ENCODE results near the gene STX17.
"Not testable (repeated sequence)": the region's sequence is repeated elsewhere in the genome, so short reads cannot be mapped to it uniquely, and the experiment has no call there.

Gene STX17

DNA sequence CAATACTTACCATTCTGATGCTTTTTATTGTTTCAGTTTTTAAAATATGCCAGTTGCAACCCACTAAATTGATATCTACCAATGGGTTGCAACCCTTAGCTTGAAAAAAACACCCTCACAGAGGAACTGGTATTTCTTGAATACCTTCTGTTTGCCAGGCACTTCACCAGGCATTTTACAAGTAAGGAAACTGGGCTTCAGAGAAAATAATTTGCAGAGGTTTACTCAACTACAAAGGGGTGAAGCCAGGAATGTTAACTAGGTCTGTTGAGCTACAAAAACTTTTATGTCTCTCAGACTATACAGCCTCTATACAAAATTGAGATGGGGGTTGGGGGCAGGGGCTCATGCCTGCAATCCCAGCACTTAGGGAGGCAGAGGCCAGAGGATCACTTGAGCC, 65.0 kb downstream of the STX17 start:
- no peak for DNase-seq (ENCODE audit: low spot score)

DNA sequence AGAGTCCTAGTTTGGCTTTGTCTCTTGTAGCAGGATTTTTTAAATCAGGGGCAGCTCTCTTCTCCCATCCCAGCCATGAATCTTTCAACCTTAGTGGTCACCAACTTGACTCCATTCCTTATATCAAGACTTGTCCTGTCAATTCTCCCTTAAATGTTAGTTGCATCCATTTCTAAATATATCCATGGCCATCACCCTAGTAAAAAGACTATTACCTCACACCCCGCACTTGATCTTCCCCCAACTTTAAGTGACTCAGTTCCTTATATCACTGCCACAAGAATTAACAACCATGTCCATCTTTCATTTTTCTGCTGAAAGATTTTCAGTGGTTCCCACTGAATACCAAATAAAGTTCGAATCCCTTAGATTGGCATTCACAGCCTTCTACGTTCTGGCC, 67.0 kb downstream of the STX17 start:
- no peak for DNase-seq (ENCODE audit: low spot score)

DNA sequence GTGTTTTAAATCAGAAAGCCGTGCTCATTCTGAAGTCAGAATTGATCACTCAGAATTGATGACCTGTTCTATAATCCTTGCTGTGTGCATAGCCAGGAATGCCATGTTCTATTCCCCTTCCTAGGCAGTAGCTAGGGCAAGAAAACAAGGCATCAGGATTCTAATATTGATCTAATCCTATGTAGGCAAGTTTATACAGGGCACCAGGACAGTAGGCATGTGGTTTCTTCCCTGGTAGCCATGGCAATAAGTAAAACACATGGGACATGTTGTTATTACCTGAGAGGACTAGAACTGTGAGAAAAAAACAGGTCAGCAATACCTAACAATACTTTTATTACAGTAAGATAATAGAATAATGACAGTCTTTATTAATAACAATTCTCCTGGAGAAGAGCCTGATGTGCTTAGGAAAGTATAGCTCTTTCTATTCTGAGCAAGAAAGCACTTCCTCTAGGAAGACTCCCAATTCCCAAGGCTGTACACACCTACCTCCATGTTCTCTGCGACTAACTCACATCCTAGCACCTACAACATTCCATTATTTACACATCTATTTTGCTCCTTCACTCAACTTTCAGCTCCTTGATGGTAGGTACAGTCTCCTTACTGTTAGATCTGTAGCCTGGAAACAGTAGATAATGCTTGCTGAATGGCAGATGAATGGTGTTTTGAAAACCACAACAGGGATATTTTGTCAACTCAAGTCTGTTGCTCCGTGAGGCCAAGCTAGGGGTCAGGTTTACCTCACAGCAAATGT, 70.8 kb downstream of the STX17 start:
- DNase-seq (ENCODE audit: low spot score): no peak

DNA sequence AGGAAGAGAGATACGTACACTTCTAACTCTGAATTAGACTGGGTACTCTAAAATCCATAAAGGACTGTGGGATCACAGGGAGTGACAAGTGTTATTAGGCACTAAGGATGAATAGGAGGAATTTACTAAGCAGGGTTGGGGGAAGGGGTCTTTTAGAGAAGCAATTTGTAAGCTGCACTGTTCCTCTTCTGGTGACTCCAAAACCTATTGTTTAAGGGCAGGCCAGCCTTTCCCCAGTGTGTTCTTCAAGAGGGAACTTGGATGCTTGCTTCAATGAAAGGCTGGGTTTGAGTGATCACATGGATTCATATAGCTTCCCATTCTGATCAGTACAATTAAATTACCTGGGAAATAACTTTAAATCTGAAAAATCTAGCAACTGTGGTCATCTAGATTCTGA, 71.8 kb downstream of the STX17 start:
- DNase-seq (ENCODE audit: low spot score): no peak

DNA sequence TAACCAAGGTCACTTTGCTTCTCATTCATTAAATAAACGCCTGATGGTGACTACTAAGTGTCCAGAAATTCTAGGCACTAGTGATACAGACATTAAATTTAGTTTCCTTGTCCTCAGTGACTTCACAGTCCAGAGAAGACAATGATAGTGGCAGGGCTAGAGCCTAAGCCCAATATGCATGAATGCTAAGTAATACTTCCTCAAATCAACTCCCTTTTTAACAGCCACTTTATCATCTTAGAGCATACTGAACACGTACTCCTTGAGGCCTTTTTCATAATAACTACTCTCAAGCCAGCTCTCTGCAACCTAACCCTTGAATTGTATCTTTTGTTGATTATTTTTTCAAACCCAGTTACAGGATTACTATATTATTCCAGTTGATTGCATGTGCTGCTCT, 74.1 kb downstream of the STX17 start:
- no peak for DNase-seq (ENCODE audit: low spot score)

DNA sequence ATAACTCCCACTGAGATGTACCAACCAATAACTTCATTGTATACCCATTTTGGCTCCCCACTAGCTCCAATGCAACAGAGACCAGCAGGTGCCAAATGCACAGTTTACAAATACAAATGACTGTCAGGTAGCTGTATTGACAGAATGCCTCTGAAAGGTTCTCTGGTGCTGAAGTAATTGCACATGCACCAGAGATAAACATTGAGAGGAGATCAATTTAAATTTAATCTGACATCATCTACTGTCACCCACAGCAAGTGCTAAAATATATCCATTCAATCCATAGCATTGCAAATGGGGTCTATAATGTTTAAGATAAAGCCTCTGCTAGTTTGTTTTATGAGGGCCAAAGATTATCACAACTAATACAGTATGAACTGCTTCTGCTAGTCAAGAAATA, 80.2 kb downstream of the STX17 start:
- no peak for DNase-seq (ENCODE audit: low spot score)

DNA sequence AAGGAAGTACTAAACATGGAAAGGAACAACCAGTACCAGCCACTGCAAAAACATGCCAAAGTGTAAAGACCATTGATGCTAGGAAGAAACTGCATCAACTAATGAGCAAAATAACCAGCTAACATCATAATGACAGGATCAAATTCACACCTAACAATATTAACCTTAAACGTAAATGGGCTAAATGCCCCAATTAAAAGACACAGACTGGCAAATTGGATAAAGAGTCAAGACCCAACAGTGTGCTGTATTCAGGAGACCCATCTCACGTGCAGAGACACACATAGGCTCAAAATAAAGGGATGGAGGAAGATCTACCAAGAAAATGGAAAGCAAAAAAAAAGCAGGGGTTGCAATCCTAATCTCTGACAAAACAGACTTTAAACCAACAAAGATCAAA, 84.1 kb downstream of the STX17 start:
- DNase-seq (ENCODE audit: low spot score): not testable (repeated sequence)

DNA sequence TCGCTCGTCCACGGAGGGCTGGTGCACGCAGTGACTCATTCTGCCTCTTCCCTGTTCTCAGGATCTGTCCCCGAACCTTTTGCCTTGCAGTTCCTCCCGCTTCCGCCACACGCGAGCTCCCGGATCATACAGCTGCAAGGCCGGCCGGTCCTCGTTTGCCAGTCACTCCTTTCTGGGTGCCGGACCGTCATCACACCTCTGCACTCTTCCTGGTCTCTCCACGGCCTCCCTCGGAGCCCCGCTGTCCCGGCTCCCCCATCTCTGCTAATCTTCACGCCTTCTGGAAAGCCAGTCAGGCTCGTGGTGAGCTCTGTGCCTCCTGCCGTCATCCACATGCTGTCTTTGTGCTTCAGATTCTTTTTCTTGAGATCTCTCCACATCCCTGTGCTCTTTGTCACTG, 91.8 kb downstream of the STX17 start:
- DNase-seq (ENCODE audit: low spot score): no peak

DNA sequence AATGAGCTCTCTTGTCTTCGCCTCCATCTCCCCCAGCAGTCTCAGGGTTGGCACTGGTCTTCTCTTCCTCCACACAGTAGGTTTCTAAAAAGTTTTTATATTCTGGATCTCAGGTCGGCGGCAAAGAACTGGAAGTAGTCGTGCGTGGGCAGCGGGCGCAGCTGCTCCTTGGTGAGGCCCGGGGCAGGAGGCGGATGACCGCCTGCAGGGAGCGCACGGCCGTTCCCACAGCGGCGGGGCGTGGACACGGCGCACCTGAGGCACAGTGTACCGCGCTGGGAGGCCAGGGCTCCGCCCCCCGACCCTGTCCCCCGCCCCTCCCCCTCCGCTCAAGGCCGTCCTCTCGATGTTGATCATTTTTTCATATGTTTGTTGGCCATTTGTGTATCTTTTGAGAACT, 92.4 kb downstream of the STX17 start:
- DNase-seq (ENCODE audit: low spot score): no peak

DNA sequence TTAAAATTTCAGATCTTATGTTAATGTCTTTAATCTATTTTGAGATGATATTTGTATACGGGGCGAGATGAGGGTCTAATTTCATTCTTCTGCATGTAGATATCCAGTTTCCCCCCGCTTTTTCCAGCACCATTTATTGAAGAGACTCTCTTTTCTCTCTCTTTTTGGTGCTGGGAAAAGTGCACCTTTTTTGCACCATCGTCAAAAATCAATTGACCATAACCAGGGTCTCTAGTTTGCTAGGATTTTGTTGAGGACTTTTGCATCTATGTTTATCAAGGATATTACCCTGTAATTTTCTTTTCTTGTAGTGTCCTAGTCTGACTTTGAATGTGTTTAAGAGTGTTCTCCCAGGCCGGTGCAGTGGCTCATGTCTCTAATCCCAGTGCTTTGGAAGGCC, 93.3 kb downstream of the STX17 start:
- DNase-seq (ENCODE audit: low spot score): no peak

DNA sequence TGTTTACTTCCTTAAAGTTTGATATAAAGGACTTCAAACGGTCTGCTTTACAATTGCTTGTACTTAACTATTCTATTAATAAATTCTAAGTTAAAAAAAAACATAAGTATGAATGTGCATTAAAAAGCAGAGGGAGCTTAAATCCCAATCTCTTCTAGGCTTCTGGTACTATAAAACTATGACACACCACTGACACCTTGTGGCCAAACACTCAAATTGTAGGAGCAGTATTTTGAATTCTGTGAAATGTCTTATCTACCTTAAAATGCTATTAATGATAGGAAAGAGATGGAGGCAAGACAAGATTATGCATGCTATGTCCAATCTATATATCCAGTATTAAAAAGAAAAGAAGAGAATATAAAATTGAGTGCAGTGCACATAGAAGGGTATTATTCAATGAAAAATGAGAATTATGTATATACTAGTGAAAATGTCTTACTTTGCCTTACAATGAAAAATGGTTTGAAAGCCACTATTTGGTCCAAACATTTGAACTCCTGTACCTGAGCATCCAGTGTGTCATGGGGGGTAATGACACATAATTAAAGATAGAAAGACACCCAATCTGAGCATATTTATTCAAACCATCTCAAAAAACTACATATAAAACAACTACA, 104.7 kb downstream of the STX17 start:
- DNase-seq (ENCODE audit: low spot score): peak; percentile 34

DNA sequence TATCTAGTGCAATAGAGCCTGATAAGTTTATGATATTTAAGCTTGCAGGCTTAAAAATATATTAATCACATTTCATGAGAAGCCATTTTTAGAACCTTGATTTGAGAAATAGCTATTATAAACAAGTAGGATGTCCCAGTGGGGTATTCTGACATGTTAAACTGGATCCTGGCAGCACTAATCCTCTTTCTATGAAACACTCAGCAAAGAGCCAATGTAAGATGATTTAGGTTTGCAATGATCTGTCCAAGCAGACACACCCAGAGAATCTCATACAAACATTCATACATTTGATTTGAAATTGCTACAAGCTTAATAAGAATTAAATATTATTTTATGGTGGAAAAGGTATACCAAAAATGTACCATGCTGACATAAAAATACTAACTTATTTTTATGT, 105.8 kb downstream of the STX17 start:
- DNase-seq (ENCODE audit: low spot score): no peak

DNA sequence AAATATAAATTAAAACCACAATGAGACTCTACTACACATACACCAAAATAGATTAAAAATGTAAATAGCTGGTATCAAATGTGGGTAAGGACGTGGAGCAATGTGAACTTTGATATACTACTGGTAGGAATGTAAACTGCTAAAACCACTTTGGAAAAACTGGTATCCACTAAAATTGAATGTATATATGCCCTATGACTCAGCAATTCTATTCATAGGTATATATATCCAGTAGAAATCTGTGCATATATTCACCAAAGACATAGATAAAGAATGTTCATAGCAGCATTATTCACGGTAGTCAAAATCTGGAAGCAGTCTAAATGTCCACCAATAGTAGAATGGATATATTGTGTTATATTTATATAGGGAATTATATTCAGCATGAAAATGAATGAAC, 107.1 kb downstream of the STX17 start:
- DNase-seq (ENCODE audit: low spot score): no peak

DNA sequence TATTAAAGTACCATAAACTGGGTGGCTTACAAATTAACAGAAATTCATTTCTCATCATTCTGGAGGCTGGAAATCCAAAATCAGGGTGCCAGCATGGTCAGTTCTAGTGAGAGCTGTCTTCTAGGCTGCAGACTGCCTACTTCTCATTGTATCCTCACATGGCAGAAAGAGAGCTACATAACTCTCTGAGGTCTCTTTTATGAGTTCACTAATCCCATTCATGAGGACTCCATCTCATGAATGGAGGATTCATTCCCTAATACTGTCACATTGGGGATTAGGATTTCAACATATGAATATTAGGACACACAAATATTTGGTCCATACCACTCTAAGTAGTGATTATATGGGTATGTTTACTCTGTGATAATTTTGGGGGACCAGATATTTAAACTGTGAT, 108.4 kb downstream of the STX17 start:
- no peak for DNase-seq (ENCODE audit: low spot score)

DNA sequence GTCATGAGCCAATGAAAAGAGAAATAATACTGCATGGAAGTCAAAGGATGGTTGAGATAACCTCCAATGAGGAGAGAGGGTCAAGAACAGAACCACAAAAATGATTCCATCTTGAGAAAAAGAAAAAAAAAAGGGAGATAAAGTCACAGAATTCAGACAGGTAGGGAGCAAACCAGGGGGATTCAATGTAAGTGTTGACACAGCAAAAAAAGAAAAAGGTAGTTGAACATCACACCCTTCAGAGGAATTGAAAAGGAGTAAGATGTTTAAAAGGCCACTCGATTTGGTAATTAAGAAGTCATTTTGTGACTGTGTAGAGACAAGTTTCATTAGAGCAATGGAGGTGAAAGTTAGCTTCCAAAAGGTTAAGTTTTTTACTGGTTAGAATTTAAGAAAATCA, 113.1 kb downstream of the STX17 start:
- no peak for DNase-seq (ENCODE audit: low spot score)
